ENCODE data around the gene WDR93. TPM values are rescaled to one million over a fixed set of nuclear protein-coding genes. Genes with fewer than 3 reads are reported as not detected.
"Not testable (repeated sequence)": the region's sequence is repeated elsewhere in the genome, so short reads cannot be mapped to it uniquely, and the experiment has no call there.

WDR93 gene
- total RNA-seq, 2 experiments from 2014 or later = not detected

- Mint-ChIP-seq H3K4me1 (peaks cover 20% of the 10 kb centered on the region), H3K9me3 (no peaks in the 10 kb centered on the region), H3K27me3 (peaks cover 5% of the 10 kb centered on the region), H3K36me3 (ENCODE audit: low read depth) (no peaks in the 10 kb centered on the region), H3K4me3 (peak within 1 kb of the TSS; percentile 66), H3K27ac (no peak within 1 kb of the TSS)
- peak; percentile 58 for DNase-seq
- CTCF ChIA-PET = interaction anchor here (1.4 to 4.3 kb wide), 2 partner anchors 16 to 98 kb away, joined by 4 to 19 read pairs; no protein-coding TSS in a partner anchor
- POLR2A ChIA-PET = no interaction called here
These were observed 85.9 kb downstream of the WDR93 start, which contains the start of gene MESP2 for GRCh38 chr15:89776274-89777072. Gene MESP2 (plus strand): TSS chr15:89776332. CDS start chr15:89776358, 26 bp downstream.

- H3K27ac Mint-ChIP-seq = no peak overlapping the region
- H3K4me3 Mint-ChIP-seq = no peak overlapping the region
- H3K27me3 Mint-ChIP-seq = peaks cover 5% of the 10 kb centered on the region
- H3K9me3 Mint-ChIP-seq = no peaks in the 10 kb centered on the region
- no peaks in the 10 kb centered on the region for H3K36me3 Mint-ChIP-seq (ENCODE audit: low read depth)
- no peak for DNase-seq
- CTCF ChIA-PET = interaction anchor here (0.6 to 1.4 kb wide), 3 partner anchors 16 to 98 kb away, joined by 3 to 4 read pairs (median 4); no protein-coding TSS in a partner anchor
- POLR2A ChIA-PET = no interaction called here
- peaks cover 26% of the 10 kb centered on the region for H3K4me1 Mint-ChIP-seq
These were observed 86.6 kb downstream of the WDR93 start for GRCh38 chr15:89777073-89777751.

GRCh38 chr15:89777782-89778380 is 87.3 kb downstream of the WDR93 start:
- no peaks in the 10 kb centered on the region for H3K36me3 Mint-ChIP-seq (ENCODE audit: low read depth)
- CTCF ChIA-PET = interaction anchor here (0.9 to 1.4 kb wide), 3 partner anchors 17 to 97 kb away, joined by 3 to 4 read pairs (median 4); no protein-coding TSS in a partner anchor
- H3K9me3 Mint-ChIP-seq = no peaks in the 10 kb centered on the region
- no peak overlapping the region for H3K4me3 Mint-ChIP-seq
- no peak for DNase-seq
- POLR2A ChIA-PET = no interaction called here
- H3K4me1 Mint-ChIP-seq = peaks cover 29% of the 10 kb centered on the region
- H3K27ac Mint-ChIP-seq = no peak overlapping the region
- H3K27me3 Mint-ChIP-seq = peaks cover 5% of the 10 kb centered on the region

- POLR2A ChIA-PET = no interaction called here
- H3K4me3 Mint-ChIP-seq = no peak overlapping the region
- no peaks in the 10 kb centered on the region for H3K9me3 Mint-ChIP-seq
- no peak overlapping the region for H3K27ac Mint-ChIP-seq
- H3K27me3 Mint-ChIP-seq = peaks cover 5% of the 10 kb centered on the region
- DNase-seq = no peak
- H3K4me1 Mint-ChIP-seq = peaks cover 31% of the 10 kb centered on the region
- no peaks in the 10 kb centered on the region for H3K36me3 Mint-ChIP-seq (ENCODE audit: low read depth)
- CTCF ChIA-PET = interaction anchor here (1.4 kb wide), 1 partner anchor 18 kb away, joined by 4 read pairs; no protein-coding TSS in a partner anchor
These were observed 88.2 kb downstream of the WDR93 start for GRCh38 chr15:89778861-89779260.

GRCh38 chr15:89780601-89781000 is 90.0 kb downstream of the WDR93 start:
- no peak for DNase-seq
- H3K27ac Mint-ChIP-seq = peak overlapping the region; percentile 40
- H3K4me3 Mint-ChIP-seq = no peak overlapping the region
- H3K9me3 Mint-ChIP-seq = no peaks in the 10 kb centered on the region
- POLR2A ChIA-PET = interaction anchor here (0.8 to 1.8 kb wide), 4 partner anchors 11 to 18 kb away, joined by 3 to 5 read pairs (median 4); no protein-coding TSS in a partner anchor
- H3K27me3 Mint-ChIP-seq = peaks cover 1% of the 10 kb centered on the region
- CTCF ChIA-PET = interaction anchor here (0.8 to 2.5 kb wide), 5 partner anchors 20 to 109 kb away, joined by 3 to 13 read pairs (median 5); no protein-coding TSS in a partner anchor
- H3K36me3 Mint-ChIP-seq (ENCODE audit: low read depth) = no peaks in the 10 kb centered on the region
- H3K4me1 Mint-ChIP-seq = peaks cover 31% of the 10 kb centered on the region

- H3K36me3 Mint-ChIP-seq (ENCODE audit: low read depth) = no peaks in the 10 kb centered on the region
- no peaks in the 10 kb centered on the region for H3K27me3 Mint-ChIP-seq
- DNase-seq = peak; percentile 43
- no peaks in the 10 kb centered on the region for H3K9me3 Mint-ChIP-seq
- peak overlapping the region; percentile 40 for H3K27ac Mint-ChIP-seq
- H3K4me1 Mint-ChIP-seq = peaks cover 31% of the 10 kb centered on the region
- H3K4me3 Mint-ChIP-seq = no peak overlapping the region
- ChIA-PET CTCF (interaction anchor here (0.7 to 2.5 kb wide), 7 partner anchors 19 to 112 kb away, joined by 3 to 13 read pairs (median 5); no protein-coding TSS in a partner anchor), POLR2A (interaction anchor here (0.8 to 1.8 kb wide), 4 partner anchors 10 to 17 kb away, joined by 3 to 5 read pairs (median 4); no protein-coding TSS in a partner anchor)
These were observed 90.4 kb downstream of the WDR93 start for GRCh38 chr15:89781055-89781454.

GRCh38 chr15:89781891-89782618 is 91.4 kb downstream of the WDR93 start:
- peak; percentile 38 for DNase-seq
- CTCF ChIA-PET = interaction anchor here (0.7 to 2.5 kb wide), 6 partner anchors 20 to 111 kb away, joined by 3 to 13 read pairs (median 5); no protein-coding TSS in a partner anchor
- Mint-ChIP-seq H3K36me3 (ENCODE audit: low read depth) (no peaks in the 10 kb centered on the region), H3K27me3 (no peaks in the 10 kb centered on the region), H3K9me3 (no peaks in the 10 kb centered on the region), H3K27ac (no peak overlapping the region), H3K4me3 (no peak overlapping the region), H3K4me1 (peaks cover 30% of the 10 kb centered on the region)
- POLR2A ChIA-PET = interaction anchor here (1.7 to 1.8 kb wide), 2 partner anchors 15 to 16 kb away, joined by 4 to 5 read pairs; no protein-coding TSS in a partner anchor

- DNase-seq; H3K36me3 Mint-ChIP-seq (ENCODE audit: low read depth); H3K27ac Mint-ChIP-seq; POLR2A ChIA-PET; H3K27me3 Mint-ChIP-seq; H3K4me3 Mint-ChIP-seq; H3K9me3 Mint-ChIP-seq: not testable (repeated sequence)
- CTCF ChIA-PET = interaction anchor here (1.0 kb wide), 1 partner anchor 21 kb away, joined by 5 read pairs; no protein-coding TSS in a partner anchor
- peaks cover 27% of the 10 kb centered on the region for H3K4me1 Mint-ChIP-seq
These were observed 92.0 kb downstream of the WDR93 start for GRCh38 chr15:89782619-89782950.

GRCh38 chr15:89783111-89783860 is 92.7 kb downstream of the WDR93 start:
- ChIA-PET CTCF (interaction anchor here (1.0 to 1.2 kb wide), 3 partner anchors 10 to 91 kb away, joined by 4 to 5 read pairs (median 4); no protein-coding TSS in a partner anchor), POLR2A (interaction anchor here (1.0 to 1.1 kb wide), 2 partner anchors 9 to 10 kb away, joined by 3 read pairs; no protein-coding TSS in a partner anchor)
- no peak for DNase-seq
- H3K9me3 Mint-ChIP-seq = peaks cover 4% of the 10 kb centered on the region
- no peak overlapping the region for H3K4me3 Mint-ChIP-seq
- H3K36me3 Mint-ChIP-seq (ENCODE audit: low read depth) = peaks cover 3% of the 10 kb centered on the region
- H3K27ac Mint-ChIP-seq = no peak overlapping the region
- H3K27me3 Mint-ChIP-seq = peaks cover 4% of the 10 kb centered on the region
- peaks cover 27% of the 10 kb centered on the region for H3K4me1 Mint-ChIP-seq

GRCh38 chr15:89783861-89784685 is 93.5 kb downstream of the WDR93 start:
- CTCF ChIA-PET = interaction anchor here (1.2 kb wide), 2 partner anchors 11 to 91 kb away, joined by 4 read pairs; no protein-coding TSS in a partner anchor

GRCh38 chr15:89784686-89784960 is 94.0 kb downstream of the WDR93 start:
- Mint-ChIP-seq H3K4me1 (peaks cover 25% of the 10 kb centered on the region), H3K4me3 (no peak overlapping the region), H3K9me3 (peaks cover 4% of the 10 kb centered on the region), H3K36me3 (ENCODE audit: low read depth) (peaks cover 3% of the 10 kb centered on the region), H3K27me3 (peaks cover 4% of the 10 kb centered on the region), H3K27ac (no peak overlapping the region)
- POLR2A ChIA-PET = interaction anchor here (1.1 kb wide), 1 partner anchor 8 kb away, joined by 3 read pairs; no protein-coding TSS in a partner anchor
- CTCF ChIA-PET = no interaction called here
- DNase-seq = no peak

More at GRCh38 chr15:89783861-89784685, 93.5 kb downstream of the WDR93 start:
- Mint-ChIP-seq H3K4me3 (no peak overlapping the region), H3K4me1 (peaks cover 25% of the 10 kb centered on the region), H3K27me3 (peaks cover 4% of the 10 kb centered on the region), H3K9me3 (peaks cover 4% of the 10 kb centered on the region), H3K27ac (no peak overlapping the region), H3K36me3 (ENCODE audit: low read depth) (peaks cover 3% of the 10 kb centered on the region)
- no peak for DNase-seq
- POLR2A ChIA-PET = interaction anchor here (1.0 to 1.1 kb wide), 2 partner anchors 9 to 10 kb away, joined by 3 read pairs; no protein-coding TSS in a partner anchor
